ENCODE data around the gene PRKG2. TPM values are rescaled to one million over a fixed set of nuclear protein-coding genes. Genes with fewer than 3 reads are reported as not detected.

Gene PRKG2
- total RNA-seq, 1 experiment from 2014 or later, result 0.23 TPM

DNA sequence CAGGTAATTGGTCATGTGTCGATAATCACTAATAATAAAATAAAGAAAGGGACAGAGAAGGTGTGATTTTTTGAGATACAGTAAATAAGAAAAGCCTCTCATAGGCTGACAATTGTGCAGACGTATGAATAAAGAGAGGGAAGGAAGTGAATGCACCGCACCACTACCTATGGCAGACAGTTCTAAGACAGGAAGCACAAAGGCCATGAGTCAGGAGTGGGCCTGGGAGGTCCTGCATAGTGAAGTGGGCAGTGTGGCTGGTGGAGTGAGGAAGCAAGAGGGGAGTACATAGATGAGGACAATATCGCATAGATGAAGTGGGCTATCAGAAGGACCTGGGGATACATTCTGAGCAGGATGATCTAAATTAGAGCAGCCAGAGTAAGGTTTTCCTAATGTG is 108.9 kb downstream of the PRKG2 start:
- no peaks in the 10 kb centered on the region for H3K27me3 Mint-ChIP-seq (ENCODE audit: insufficient read depth, unreplicated experiment)
- DNase-seq (ENCODE audit: unreplicated experiment), result no peak
- CTCF ChIA-PET, result no interaction called here
- POLR2A ChIA-PET, result no interaction called here
- no peaks in the 10 kb centered on the region for H3K36me3 Mint-ChIP-seq (ENCODE audit: insufficient read depth, unreplicated experiment)
- H3K9me3 Mint-ChIP-seq (ENCODE audit: unreplicated experiment), result peaks cover 8% of the 10 kb centered on the region
- H3K4me3 Mint-ChIP-seq (ENCODE audit: unreplicated experiment), result no peak overlapping the region
- TF ChIP-seq CTCF (IDR thresholded peaks at IDR 0.05; ENCODE audit: unreplicated experiment), result no peak
- no peak overlapping the region for H3K27ac Mint-ChIP-seq (ENCODE audit: low read depth, unreplicated experiment)
- BruUV-seq (replicated peaks), result no TSS peak
- H3K4me1 Mint-ChIP-seq (ENCODE audit: insufficient read depth, unreplicated experiment), result no peaks in the 10 kb centered on the region
- intact Hi-C loops (cut with micrococcal nuclease), result no loop called here

GRCh38 chr4:81102107-81102506 is 112.9 kb downstream of the PRKG2 start:
- Mint-ChIP-seq H3K27ac (ENCODE audit: low read depth, unreplicated experiment) (no peak overlapping the region), H3K36me3 (ENCODE audit: insufficient read depth, unreplicated experiment) (no peaks in the 10 kb centered on the region), H3K9me3 (ENCODE audit: unreplicated experiment) (peaks cover 4% of the 10 kb centered on the region), H3K4me3 (ENCODE audit: unreplicated experiment) (no peak overlapping the region), H3K4me1 (ENCODE audit: insufficient read depth, unreplicated experiment) (no peaks in the 10 kb centered on the region), H3K27me3 (ENCODE audit: insufficient read depth, unreplicated experiment) (no peaks in the 10 kb centered on the region)
- no peak for DNase-seq (ENCODE audit: unreplicated experiment)
- TF ChIP-seq CTCF (IDR thresholded peaks at IDR 0.05; ENCODE audit: unreplicated experiment), result no peak
- intact Hi-C loops (cut with micrococcal nuclease), result no loop called here
- CTCF ChIA-PET, result interaction anchor here (0.6 to 1.1 kb wide), 5 partner anchors 10 to 736 kb away, joined by 3 to 4 read pairs (median 4); no protein-coding TSS in a partner anchor
- no TSS peak for BruUV-seq (replicated peaks)
- POLR2A ChIA-PET, result interaction anchor here (0.6 kb wide), 1 partner anchor 581 kb away, joined by 3 read pairs; no protein-coding TSS in a partner anchor

GRCh38 chr4:81096566-81096965 is 118.5 kb downstream of the PRKG2 start:
- H3K27ac Mint-ChIP-seq (ENCODE audit: low read depth, unreplicated experiment), result no peak overlapping the region
- no peaks in the 10 kb centered on the region for H3K27me3 Mint-ChIP-seq (ENCODE audit: insufficient read depth, unreplicated experiment)
- H3K4me3 Mint-ChIP-seq (ENCODE audit: unreplicated experiment), result no peak overlapping the region
- intact Hi-C loops (cut with micrococcal nuclease), result no loop called here
- H3K9me3 Mint-ChIP-seq (ENCODE audit: unreplicated experiment), result no peaks in the 10 kb centered on the region
- ChIA-PET CTCF (interaction anchor here (0.9 kb wide), 1 partner anchor 8 kb away, joined by 3 read pairs; no protein-coding TSS in a partner anchor), POLR2A (no interaction called here)
- no peaks in the 10 kb centered on the region for H3K4me1 Mint-ChIP-seq (ENCODE audit: insufficient read depth, unreplicated experiment)
- no peak for DNase-seq (ENCODE audit: unreplicated experiment)
- no peaks in the 10 kb centered on the region for H3K36me3 Mint-ChIP-seq (ENCODE audit: insufficient read depth, unreplicated experiment)
- TF ChIP-seq CTCF (IDR thresholded peaks at IDR 0.05; ENCODE audit: unreplicated experiment), result no peak
- no TSS peak for BruUV-seq (replicated peaks)

- CTCF ChIA-PET, result interaction anchor here (0.8 kb wide), 1 partner anchor 223 kb away, joined by 5 read pairs; no protein-coding TSS in a partner anchor
- BruUV-seq (replicated peaks), result no TSS peak
- intact Hi-C loops (cut with micrococcal nuclease), result no loop called here
- no peak for DNase-seq (ENCODE audit: unreplicated experiment)
- Mint-ChIP-seq H3K4me1 (ENCODE audit: insufficient read depth, unreplicated experiment) (no peaks in the 10 kb centered on the region), H3K36me3 (ENCODE audit: insufficient read depth, unreplicated experiment) (no peaks in the 10 kb centered on the region), H3K27me3 (ENCODE audit: insufficient read depth, unreplicated experiment) (no peaks in the 10 kb centered on the region), H3K9me3 (ENCODE audit: unreplicated experiment) (no peaks in the 10 kb centered on the region), H3K4me3 (ENCODE audit: unreplicated experiment) (no peak overlapping the region), H3K27ac (ENCODE audit: low read depth, unreplicated experiment) (no peak overlapping the region)
- POLR2A ChIA-PET, result no interaction called here
- TF ChIP-seq CTCF (IDR thresholded peaks at IDR 0.05; ENCODE audit: unreplicated experiment), result no peak
Measured at GRCh38 chr4:81095389-81095788, 119.6 kb downstream of the PRKG2 start.
